HCT116 (cell line): ENCODE measurements around the gene ERVW-1. TPM values are rescaled to one million over a fixed set of nuclear protein-coding genes. Genes with fewer than 3 reads are reported as not detected.

ENCODE experiments used
- ATAC-seq: fragments of 200-7000 bp; cut with Tn5 transposase; 2 replicates; pipeline ENCODE4 v1.9.1; 2020; ENCODE audit warnings: mild to moderate bottlenecking, moderate library complexity
- BruUV-seq: library from RNA; stranded (reverse); fragments of 400-500 nt; replicated peaks from 2 replicates; lab custom pipeline; 2021; lab: Mats Ljungman, UMichigan
- CTCF ChIA-PET: fragments of 300-600 bp; sonication (Branson Sonifier 250); formaldehyde crosslinking; loops from one replicate; lab custom pipeline; 2021; ENCODE audit warnings: antibody characterized with exemption; lab: Charles Lee
- POLR2A ChIA-PET: fragments of 300-600, 350-600 bp; sonication (Branson Sonifier 250); formaldehyde crosslinking; loops from one replicate; lab custom pipeline; 2021; ENCODE audit warnings: antibody characterized with exemption; lab: Charles Lee
- RAD21 ChIA-PET, 2 experiments: fragments of 300-600 bp; sonication (Branson Sonifier 250); formaldehyde crosslinking; loops; one replicate each; lab custom pipeline; 2023; ENCODE audit warnings: low total read pairs in 2 of 2; ENCODE audit not compliant: uncharacterized antibody in 2 of 2, unreplicated experiment in 2 of 2, low non-redundant PET in 1 of 2; lab: Charles Lee
- DNase-seq: peaks from one replicate; pipeline ENCODE4 v3.0.0-alpha.2; 2010; ENCODE audit warnings: low read depth, low spot score
- H2AFZ ChIP-seq: fragments of 200-600 bp; shearing (Covaris generic), sonication (generic); 2 replicates; pipeline ENCODE4 v1.6.1; 2017; ENCODE audit warnings: low read depth, mixed run types, mixed read lengths, antibody characterized with exemption, low read length; ENCODE audit not compliant: poor library complexity, severe bottlenecking
- H3K27ac ChIP-seq: 2 replicates; pipeline ENCODE4 v1.5.1; 2012; ENCODE audit warnings: low read depth, low read length
- H3K27me3 ChIP-seq: fragments of 200-600 bp; sonication (generic); 2 replicates; pipeline ENCODE4 v1.6.1; 2016; ENCODE audit warnings: mixed run types, low read length, mixed read lengths; ENCODE audit not compliant: insufficient read depth
- H3K36me3 ChIP-seq, 2 experiments: fragments of 200-500 bp in 1 of 2; fragments of 200-600 bp in 1 of 2; sonication (Bioruptor generic) in 1 of 2; sonication (generic) in 1 of 2; 2 replicates each; pipeline versions ENCODE4 v1.5.1 to v1.6.1; 2014 to 2016; ENCODE audit warnings: low read length in 2 of 2, inconsistent platforms in 1 of 2, mixed read lengths in 1 of 2, mixed run types in 1 of 2; ENCODE audit not compliant: insufficient read depth in 2 of 2, control insufficient read depth in 1 of 2
- H3K4me1 ChIP-seq, 2 experiments: fragments of 200-600 bp in 1 of 2; sonication (generic) in 1 of 2; 2 replicates each; pipeline versions ENCODE4 v1.5.1 to v1.6.1; 2012 to 2017; ENCODE audit warnings: low read length in 2 of 2, inconsistent platforms in 1 of 2, mild to moderate bottlenecking in 1 of 2, mixed read lengths in 1 of 2, mixed run types in 1 of 2, moderate library complexity in 1 of 2; ENCODE audit not compliant: insufficient read depth in 2 of 2, control insufficient read depth in 1 of 2
- H3K4me2 ChIP-seq: fragments of 200-600 bp; sonication (generic); 2 replicates; pipeline ENCODE4 v1.6.1; 2017; ENCODE audit warnings: mixed run types, low read length, mixed read lengths
- H3K4me3 ChIP-seq, 2 experiments: fragments of 200-600 bp in 1 of 2; sonication (generic) in 1 of 2; replicated peaks in 1 of 2; 2 replicates each; pipeline ENCODE4 v1.5.1; 2011 to 2016; ENCODE audit warnings: low read length in 2 of 2, control low read depth in 1 of 2, low read depth in 1 of 2, mild to moderate bottlenecking in 1 of 2, mixed read lengths in 1 of 2, mixed run types in 1 of 2
- H3K79me2 ChIP-seq: fragments of 200-600 bp; sonication (generic); 2 replicates; pipeline ENCODE4 v1.6.1; 2017; ENCODE audit warnings: mild to moderate bottlenecking, mixed run types, low read length, moderate library complexity, mixed read lengths; ENCODE audit not compliant: insufficient read depth
- H3K9ac ChIP-seq: fragments of 200-600 bp; sonication (generic); 2 replicates; pipeline ENCODE4 v1.6.1; 2016; ENCODE audit warnings: low read length, mixed read lengths
- H3K9me2 ChIP-seq: fragments of 200-600 bp; sonication (generic), shearing (Covaris generic); 2 replicates; pipeline ENCODE4 v1.6.1; 2017; ENCODE audit warnings: mixed run types, mild to moderate bottlenecking, moderate library complexity; ENCODE audit not compliant: insufficient read depth
- H3K9me3 ChIP-seq, 2 experiments: fragments of 200-500 bp in 1 of 2; fragments of 200-600 bp in 1 of 2; sonication (Bioruptor generic) in 1 of 2; sonication (generic) in 1 of 2; 2 replicates each; pipeline ENCODE4 v1.6.1; 2014 to 2017; ENCODE audit warnings: low read length in 2 of 2, mixed read lengths in 2 of 2, inconsistent platforms in 1 of 2, low read depth in 1 of 2, mild to moderate bottlenecking in 1 of 2, mixed run types in 1 of 2, moderate library complexity in 1 of 2; ENCODE audit not compliant: control insufficient read depth in 1 of 2, insufficient read depth in 1 of 2
- H4K20me1 ChIP-seq: fragments of 200-600 bp; sonication (generic), shearing (Covaris generic); 2 replicates; pipeline ENCODE4 v1.6.1; 2017; ENCODE audit warnings: mixed run types, mild to moderate bottlenecking, moderate library complexity; ENCODE audit not compliant: insufficient read depth
- EGR1 ChIP-seq: IDR thresholded peaks from 2 replicates; pipeline ENCODE4 v1.6.1; 2012; ENCODE audit warnings: low read depth
- EZH2 ChIP-seq: fragments of 200-600 bp; sonication (generic); IDR thresholded peaks from 2 replicates; pipeline ENCODE4 v1.6.1; 2017; ENCODE audit warnings: antibody characterized with exemption, mixed run types
- EZH2phosphoT487 ChIP-seq: fragments of 200-600 bp; IDR thresholded peaks from 2 replicates; pipeline ENCODE4 v1.6.1; 2018; ENCODE audit warnings: antibody characterized with exemption, borderline replicate concordance
- FOSL1 ChIP-seq: IDR thresholded peaks from 2 replicates; pipeline ENCODE4 v1.6.1; 2012; ENCODE audit warnings: low read depth
- SIN3A ChIP-seq: IDR thresholded peaks from 2 replicates; pipeline ENCODE4 v1.6.1; 2012; ENCODE audit warnings: low read depth
- SP1 ChIP-seq: IDR thresholded peaks from 2 replicates; pipeline ENCODE4 v1.6.1; 2012; ENCODE audit warnings: low read depth
- ZFX ChIP-seq: fragments of 450-650 bp; IDR thresholded peaks from 2 replicates; pipeline ENCODE4 v1.6.1; 2017
- intact Hi-C: fragments of 100-400 bp; cut with micrococcal nuclease; formaldehyde crosslinking; loops from 2 replicates; pipeline ENCODE4 v1.10.0; 2022
- total RNA-seq: library from RNA; stranded (reverse); gene quantifications from one replicate; pipeline ENCODE4 v1.2.1, GENCODE V29; 2021; ENCODE audit not compliant: unreplicated experiment
- TF ChIP-seq, protein P1 (sequence below): IDR thresholded peaks from 2 replicates; pipeline ENCODE4 v1.6.1; 2012
- TF ChIP-seq, protein P2 (sequence below), 3 experiments: fragments of 200-600 bp in 1 of 3; sonication (generic) in 1 of 3; IDR thresholded peaks in 2 of 3; conservative IDR thresholded peaks in 1 of 3; 2 replicates each; pipeline ENCODE4 v1.5.1; 2012 to 2017; ENCODE audit warnings: low read depth in 2 of 3, low read length in 2 of 3, antibody characterized with exemption in 1 of 3, borderline replicate concordance in 1 of 3, control low read depth in 1 of 3, mild to moderate bottlenecking in 1 of 3, mixed read lengths in 1 of 3, mixed run types in 1 of 3, moderate library complexity in 1 of 3; ENCODE audit not compliant: insufficient read depth in 1 of 3

The ERVW-1 gene
- total RNA-seq, 1 experiment from 2014 or later: not detected

DNA sequence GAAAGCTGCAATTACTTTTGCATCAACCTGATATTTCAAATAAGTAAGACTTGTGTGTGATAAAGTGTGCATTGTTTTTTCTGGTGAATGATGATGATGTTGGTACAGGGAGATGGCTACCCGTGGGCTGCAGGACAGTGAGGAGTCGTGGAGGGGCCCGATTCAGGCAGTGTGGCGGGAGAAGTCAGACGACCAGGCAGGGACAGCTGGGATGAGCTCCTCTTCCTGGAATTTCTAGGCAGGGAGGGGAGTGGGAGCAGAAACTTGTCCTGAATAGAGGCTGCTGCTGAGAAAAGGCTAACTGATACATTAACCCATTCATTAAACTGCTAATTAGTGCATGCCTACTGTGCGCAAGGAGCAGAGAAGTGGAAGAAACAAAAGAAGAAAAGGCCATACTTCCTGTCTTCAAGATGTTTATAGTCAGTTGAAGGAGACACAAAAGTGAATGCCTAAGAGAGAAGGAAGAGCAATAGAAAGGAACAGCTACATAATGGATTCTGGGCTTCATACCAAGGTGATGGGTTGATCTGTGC, 39.7 kb downstream of the ERVW-1 start:
- Histone ChIP-seq H4K20me1 (no peaks in the 10 kb centered on the region), H3K27me3 (no peaks in the 10 kb centered on the region), H3K4me1 (no peaks in the 10 kb centered on the region), H3K27ac (no peak overlapping the region), H3K36me3 (no peaks in the 10 kb centered on the region), H3K79me2 (no peaks in the 10 kb centered on the region), H3K9ac (no peak overlapping the region), H2AFZ (no peak overlapping the region), H3K4me2 (no peak overlapping the region), H3K4me3 (no peak overlapping the region), H3K9me2 (no peaks in the 10 kb centered on the region), H3K9me3 (no peaks in the 10 kb centered on the region)
- ATAC-seq: no peak
- DNase-seq: no peak
- intact Hi-C loops: no loop called here
- no TSS peak for BruUV-seq
- no peak for TF ChIP-seq EZH2phosphoT487
- no peak for TF ChIP-seq SP1
- TF ChIP-seq, protein P1, sequence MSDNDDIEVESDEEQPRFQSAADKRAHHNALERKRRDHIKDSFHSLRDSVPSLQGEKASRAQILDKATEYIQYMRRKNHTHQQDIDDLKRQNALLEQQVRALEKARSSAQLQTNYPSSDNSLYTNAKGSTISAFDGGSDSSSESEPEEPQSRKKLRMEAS: no peak
- no peak for TF ChIP-seq SIN3A
- TF ChIP-seq ZFX: no peak
- TF ChIP-seq EZH2: no peak
- no peak for TF ChIP-seq FOSL1
- no peak for TF ChIP-seq EGR1
- TF ChIP-seq, protein P2, sequence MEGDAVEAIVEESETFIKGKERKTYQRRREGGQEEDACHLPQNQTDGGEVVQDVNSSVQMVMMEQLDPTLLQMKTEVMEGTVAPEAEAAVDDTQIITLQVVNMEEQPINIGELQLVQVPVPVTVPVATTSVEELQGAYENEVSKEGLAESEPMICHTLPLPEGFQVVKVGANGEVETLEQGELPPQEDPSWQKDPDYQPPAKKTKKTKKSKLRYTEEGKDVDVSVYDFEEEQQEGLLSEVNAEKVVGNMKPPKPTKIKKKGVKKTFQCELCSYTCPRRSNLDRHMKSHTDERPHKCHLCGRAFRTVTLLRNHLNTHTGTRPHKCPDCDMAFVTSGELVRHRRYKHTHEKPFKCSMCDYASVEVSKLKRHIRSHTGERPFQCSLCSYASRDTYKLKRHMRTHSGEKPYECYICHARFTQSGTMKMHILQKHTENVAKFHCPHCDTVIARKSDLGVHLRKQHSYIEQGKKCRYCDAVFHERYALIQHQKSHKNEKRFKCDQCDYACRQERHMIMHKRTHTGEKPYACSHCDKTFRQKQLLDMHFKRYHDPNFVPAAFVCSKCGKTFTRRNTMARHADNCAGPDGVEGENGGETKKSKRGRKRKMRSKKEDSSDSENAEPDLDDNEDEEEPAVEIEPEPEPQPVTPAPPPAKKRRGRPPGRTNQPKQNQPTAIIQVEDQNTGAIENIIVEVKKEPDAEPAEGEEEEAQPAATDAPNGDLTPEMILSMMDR (IDR thresholded peaks at IDR 0.05 in 2 of 3, conservative IDR thresholded peaks at IDR 0.05 in 1 of 3; ENCODE audit: borderline replicate concordance in 1 of 3, insufficient read depth in 1 of 3, low read depth in 2 of 3, low read length in 2 of 3): no peak
- ChIA-PET POLR2A (interaction anchor here (0.6 to 0.7 kb wide), 2 partner anchors 9 to 936 kb away, joined by 4 to 6 read pairs; no protein-coding TSS in a partner anchor), RAD21 (no interaction called here), CTCF (interaction anchor here (1.7 kb wide), 1 partner anchor 9 kb away, joined by 7 read pairs; the partner anchor contains the start of gene GATAD1)
